22Rv1 (cell line): ENCODE results near the gene SOST.

Experiments
- ZFX ChIP-seq: fragments of 450-650 bp; IDR thresholded peaks from 2 replicates; pipeline ENCODE4 v1.6.1; 2017; ENCODE audit warnings: antibody characterized with exemption, borderline replicate concordance
- TF ChIP-seq, protein P1 (sequence below): fragments of 450-650 bp; IDR thresholded peaks from 2 replicates; pipeline ENCODE4 v1.5.1; 2017; ENCODE audit warnings: mild to moderate bottlenecking

- TF ChIP-seq, protein P1, sequence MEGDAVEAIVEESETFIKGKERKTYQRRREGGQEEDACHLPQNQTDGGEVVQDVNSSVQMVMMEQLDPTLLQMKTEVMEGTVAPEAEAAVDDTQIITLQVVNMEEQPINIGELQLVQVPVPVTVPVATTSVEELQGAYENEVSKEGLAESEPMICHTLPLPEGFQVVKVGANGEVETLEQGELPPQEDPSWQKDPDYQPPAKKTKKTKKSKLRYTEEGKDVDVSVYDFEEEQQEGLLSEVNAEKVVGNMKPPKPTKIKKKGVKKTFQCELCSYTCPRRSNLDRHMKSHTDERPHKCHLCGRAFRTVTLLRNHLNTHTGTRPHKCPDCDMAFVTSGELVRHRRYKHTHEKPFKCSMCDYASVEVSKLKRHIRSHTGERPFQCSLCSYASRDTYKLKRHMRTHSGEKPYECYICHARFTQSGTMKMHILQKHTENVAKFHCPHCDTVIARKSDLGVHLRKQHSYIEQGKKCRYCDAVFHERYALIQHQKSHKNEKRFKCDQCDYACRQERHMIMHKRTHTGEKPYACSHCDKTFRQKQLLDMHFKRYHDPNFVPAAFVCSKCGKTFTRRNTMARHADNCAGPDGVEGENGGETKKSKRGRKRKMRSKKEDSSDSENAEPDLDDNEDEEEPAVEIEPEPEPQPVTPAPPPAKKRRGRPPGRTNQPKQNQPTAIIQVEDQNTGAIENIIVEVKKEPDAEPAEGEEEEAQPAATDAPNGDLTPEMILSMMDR = no peak
- no peak for TF ChIP-seq ZFX
Observed at GRCh38 chr17:43774304-43775250, 16.0 kb upstream of the SOST start.
